HG03520 (cell line): ENCODE data around the gene ZIC1.

ENCODE experiments used
- ATAC-seq: cut with Tn5 transposase; IDR thresholded peaks from one replicate; pipeline ENCODE4 v1.9.1; 2021; ENCODE audit warnings: mild to moderate bottlenecking, moderate library complexity; ENCODE audit not compliant: unreplicated experiment

ZIC1 gene

DNA sequence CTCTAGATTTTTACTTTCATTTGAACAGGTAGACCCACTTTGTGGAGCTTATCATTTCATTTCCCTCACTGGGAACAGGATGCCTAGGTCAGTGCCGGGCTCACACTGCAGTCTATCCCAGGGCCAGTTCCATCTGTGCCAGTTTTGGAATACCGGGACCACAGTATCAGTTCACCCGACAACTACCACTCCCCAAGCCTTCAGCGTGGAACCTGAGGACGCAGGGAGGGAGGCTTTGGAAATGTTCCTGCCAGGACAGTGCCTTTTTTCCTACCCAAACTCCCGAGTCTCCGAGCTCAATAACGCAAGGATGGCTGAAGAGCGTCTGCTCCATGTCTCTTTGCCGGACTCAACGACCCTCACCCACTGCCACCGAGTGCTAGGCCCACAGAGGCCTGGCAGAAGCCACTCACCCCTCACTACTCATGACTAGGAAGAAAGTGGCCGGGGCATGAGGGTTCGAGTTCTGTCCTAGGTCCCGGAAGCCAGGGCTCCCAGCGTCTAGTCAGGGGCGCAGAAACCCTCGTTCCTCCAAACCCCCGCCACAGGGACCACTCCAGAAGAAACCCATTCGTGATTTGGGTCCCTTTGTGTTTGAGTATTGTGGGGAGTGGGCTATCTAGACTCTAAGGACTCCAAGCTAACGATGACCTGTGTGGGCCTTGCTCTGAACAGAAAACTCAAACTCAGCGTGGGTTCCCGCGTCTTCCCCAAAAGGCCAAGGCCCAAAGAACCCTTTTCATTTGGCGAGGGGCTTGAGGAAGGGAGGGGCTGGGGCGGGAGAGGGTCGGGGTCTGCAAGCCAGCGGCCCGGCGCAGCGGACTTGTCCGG, 11.4 kb downstream of the ZIC1 start:
- ATAC-seq = no peak

DNA sequence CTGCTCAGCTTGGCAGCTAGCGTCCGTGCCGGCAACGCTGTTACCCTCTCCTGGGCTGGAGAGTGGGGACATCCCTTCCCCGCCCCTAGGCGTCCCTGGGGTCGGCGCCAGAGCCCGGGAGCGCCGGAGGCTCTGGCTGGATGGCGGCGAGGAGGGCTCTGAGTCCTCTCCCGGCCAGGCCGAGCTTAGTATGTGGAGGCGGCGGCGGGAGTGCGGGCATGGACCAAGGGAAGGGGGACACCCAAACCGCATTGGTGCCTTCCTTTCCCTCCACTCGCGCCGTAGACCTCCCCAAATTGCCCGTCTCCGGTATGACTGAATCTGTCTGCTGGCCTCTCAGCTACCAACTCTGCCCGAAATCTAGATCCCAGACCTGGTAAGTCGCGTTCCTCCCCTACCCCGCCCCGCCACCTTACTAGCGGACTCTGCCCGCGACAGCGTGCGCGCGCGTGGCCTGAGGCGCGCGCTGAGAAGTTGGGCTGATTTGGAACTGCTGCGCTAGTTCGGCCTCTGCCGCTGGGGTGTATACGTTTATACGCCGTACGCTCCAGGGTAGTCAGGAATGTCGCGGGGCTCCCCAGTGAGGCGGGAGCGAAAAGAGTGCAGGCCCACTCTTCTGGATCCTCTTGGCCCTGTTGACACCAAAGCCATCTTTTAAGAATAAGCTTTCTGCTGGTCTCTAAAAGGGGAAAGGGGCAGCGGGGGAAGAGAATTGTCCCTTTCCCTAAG, 12.2 kb downstream of the ZIC1 start:
- no peak for ATAC-seq

DNA sequence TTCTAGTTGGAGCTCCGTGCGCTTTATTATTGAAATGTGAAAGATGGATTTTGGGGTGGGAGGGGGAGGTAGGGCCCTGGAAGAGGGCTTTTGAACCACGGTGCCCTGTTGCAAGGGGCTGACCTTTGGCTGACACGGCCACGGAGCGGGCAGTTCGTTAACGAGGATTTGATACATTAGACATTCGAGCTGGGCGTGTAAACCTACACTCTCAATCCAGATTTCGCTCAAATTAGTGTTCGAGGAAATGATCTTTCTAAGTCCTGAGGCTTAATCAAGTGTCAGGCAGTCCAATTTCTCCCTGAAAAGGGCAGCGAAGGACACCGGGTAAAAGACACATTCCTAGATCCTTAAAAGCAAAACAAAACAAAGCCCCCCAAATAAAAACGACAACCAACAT, 13.0 kb downstream of the ZIC1 start:
- no peak for ATAC-seq

DNA sequence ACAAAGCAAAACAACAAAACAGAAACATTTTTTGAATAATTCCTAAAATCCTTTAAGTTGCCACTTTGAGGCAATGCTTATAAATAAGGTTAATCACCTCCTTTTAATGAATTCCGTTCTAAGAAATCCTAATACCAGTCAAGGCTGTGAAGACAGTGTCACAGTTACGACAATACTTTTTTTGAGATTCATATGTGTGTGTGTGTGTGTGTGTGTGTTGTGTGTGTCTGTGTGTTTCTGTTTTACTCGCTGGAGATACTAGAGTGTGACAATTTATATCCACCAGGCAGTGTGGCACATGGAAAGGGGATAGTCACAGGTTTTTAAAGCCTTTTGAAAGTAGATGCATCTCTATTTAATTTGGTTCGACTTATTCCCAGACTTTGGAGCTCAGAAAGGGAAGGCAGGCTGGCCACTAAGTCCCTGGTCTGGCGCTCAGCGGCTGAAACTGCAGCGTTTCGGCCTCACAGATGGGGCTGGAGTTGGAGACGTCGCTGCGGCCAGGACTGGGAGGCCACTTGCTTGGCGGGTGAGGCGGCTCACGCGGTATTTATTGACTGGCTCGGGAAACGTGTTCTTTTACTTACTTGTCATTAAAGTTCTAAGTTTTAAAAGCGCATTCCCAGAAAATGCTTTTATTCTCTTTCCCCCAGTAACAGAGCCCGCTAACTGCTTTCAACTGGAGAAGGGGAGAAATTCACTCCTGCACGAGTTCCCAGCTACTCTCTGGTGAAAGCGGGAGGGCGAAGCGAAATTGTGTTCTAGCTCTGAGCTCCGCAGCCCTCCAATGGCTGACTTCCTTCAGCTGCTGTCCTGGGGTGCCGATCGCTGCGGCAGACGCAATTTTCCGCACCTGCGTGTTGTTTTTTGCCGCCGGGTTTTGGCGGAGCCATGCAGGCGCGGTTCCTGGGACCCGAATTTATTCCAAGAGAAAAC, 13.7 kb downstream of the ZIC1 start:
- ATAC-seq = no peak

DNA sequence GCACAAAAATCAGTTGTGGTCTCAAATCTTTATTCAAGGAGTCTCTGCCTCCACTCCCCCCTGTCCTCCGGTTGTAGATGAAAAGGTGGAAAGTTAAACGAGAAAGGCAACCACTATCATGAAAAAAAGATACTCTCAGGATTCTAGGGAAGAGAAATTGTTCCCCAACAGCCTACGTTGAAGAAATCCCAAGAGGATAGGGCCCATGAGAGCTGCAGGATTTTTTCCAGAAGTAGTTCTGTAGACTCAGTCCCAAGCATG, 14.3 kb downstream of the ZIC1 start:
- ATAC-seq = no peak

DNA sequence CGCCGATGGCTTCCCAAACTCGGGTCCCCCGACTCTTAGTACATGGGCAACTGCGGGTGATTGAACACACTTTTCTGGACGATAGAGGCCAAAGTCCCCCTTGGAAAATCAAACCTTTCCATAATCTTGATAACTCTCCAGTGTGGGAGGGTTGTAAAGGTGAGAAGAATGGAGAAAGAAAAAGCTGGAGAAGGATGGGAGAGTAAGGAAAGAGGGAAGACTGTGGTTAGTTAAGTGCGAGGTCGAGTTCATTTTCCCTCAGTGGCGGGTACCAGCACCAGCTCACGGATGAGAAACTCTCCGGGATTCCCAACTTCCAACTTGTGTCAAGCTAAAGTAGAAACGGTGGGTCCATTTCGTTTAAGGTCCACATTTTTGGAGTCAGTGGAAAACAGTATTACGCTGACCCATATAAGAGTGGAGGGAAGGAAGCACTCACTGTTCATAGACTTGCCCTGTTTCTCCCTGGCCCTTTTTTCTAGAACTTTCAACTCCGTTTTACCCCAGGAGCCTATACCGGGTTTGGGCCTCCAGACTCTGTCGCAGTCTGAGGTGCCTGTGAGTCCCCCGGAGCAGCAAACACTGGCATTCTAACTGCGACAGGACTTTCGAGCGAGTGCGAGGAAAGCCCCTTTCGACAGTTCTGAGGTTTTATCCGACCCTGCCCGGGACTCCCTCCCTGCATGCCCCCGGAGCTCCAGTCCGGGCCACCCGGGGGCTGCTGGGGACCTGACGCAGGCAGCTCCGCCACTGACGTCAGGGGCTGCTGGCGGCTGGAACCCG, 14.8 kb downstream of the ZIC1 start:
- no peak for ATAC-seq

DNA sequence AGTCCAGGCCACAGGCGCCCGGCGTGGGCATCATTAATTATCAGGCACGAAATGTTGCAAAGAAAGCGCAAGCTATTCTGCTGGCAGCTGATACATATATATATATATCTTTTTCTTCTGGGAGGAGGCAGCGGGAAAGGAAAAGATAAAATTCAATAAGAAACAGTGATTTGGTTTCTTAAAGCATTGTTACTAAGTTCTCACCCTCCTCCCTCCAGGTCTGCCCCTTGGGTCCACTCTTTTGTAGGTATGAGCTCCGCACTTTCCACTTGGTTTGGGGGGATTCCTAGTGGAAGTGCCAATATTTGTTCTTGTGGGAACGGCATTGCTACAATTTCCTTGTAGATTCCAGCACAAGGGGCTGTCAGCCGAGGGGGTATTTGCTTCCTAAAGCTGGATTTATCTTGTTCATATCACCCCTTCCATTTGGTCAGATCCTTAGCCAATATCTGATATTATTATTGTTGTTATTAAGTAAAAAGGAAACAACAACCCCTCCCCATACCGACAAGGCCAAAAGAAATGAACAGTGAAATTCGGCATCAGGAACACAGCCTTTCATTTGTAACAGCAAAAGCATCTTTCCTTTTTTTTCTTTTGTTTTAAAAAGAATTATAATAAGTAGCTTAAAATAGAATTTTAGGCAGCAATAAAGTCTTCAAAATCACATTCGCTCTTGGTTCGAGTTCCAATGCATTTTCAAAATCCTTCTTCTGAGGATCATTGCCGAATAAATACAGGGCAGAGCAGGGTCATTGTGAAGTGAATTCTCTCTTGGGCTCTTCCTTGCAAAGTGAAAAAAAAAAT, 15.6 kb downstream of the ZIC1 start:
- ATAC-seq = no peak

DNA sequence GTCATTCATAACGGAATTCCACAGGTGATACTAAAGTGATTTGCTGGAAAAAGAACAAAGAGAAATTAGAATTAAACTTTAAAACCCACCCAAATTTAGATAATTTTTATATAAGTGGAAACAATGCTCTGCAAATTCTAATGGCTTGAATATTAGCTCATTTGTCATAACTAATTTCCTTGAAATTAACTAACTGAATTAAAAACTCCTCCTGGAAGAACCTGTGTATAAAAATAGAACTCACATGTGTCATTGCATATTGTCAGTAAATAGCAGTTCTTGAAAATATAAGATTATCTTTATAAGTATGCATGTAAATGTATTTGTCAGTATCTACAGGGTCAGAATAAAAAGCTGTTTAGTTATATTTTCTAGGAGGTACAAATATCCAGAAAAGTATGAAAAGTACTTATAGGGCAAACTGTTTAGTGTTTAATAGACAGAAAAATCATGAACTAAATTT, 16.3 kb downstream of the ZIC1 start:
- ATAC-seq = no peak

DNA sequence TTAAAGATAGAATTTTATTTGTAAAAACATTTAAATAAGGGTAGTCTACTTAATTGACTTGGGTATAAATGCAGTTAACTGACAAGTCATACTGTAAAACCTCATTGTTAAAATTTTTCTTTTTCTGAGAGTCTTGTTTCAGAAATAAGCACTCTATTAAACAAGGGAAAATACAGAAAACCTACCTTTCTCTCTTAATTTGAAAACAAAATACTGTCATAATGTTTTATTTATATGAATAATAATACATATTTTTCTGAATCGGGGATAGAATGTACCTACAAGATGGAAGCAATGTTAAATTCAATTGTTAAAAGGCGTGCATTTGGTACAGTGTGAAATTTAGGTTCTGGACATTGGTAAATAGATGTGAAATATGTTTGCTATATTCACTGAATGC, 17.8 kb downstream of the ZIC1 start:
- no peak for ATAC-seq

DNA sequence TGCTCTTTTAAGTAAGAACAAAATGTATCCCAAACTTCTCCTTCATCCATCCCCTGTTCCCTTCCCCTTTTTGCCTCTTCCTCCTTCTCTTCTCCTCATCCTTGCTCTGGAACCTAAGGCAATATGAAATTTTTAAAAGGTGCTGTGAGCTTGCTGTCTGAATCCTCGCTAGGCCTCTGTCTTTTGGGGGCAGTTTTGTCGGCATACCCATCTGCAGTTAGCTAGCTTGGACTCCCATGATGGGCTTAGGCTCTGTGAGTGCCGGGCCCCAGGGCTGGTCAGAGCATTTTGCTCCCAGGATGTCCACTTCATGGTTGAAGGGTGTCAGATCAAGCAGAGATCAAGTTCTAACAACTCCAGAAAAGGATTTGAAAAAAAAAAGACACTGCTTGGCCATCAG, 18.6 kb downstream of the ZIC1 start:
- no peak for ATAC-seq

DNA sequence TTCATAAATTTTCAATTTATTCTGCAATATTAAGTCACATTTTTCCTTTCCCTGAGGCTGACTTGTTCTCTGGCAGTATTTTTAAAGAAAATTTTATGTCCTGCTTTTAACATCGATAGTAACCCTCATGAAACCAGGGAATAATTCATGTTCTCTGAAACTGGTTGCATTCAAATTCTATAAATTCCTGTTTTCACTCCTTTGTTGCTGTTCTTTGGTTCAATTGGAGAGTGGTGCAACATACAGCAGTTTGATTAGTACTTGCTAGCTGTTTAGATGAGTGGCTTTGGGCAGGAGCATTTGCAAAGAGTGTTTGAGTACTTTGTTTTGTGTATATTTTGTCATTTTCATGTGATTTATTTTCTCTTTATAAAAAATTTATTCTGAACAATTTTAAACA, 19.2 kb downstream of the ZIC1 start:
- no peak for ATAC-seq

DNA sequence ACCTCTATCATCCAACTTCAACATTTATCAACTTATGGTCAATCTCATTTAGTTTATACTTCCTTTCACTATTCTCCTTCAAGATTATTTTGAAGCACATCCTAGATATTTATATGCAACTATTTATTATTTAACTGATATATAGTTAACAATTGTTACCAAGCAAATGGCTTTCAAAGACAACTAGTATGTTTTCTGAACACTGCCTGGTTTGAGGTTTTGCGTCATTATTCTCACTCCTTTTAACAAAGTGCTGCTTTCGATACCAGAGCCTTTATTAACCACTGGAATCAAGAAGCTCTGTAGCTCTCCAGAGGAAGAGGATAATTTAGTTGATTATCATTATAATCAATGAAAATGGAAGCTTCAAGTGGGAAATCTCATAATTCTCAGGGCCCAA, 19.6 kb downstream of the ZIC1 start:
- no peak for ATAC-seq

DNA sequence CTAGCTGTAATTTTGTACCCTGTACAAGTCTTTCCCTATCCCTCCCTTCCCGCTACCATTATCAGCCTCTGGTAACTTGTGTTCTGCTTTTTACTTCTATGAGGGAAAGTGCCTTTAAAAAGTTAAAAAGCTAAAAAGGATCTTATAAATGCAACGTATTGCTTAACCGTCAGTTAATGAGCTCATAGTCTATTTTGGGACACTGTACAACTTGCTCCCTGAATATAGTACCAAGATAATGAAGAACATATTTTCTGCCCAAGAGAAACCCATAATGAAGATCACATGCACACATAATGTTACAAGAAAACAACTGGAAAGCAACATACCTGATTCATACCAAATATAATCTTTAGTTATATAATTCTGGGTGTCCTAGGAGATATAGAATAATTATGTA, 22.6 kb downstream of the ZIC1 start:
- no peak for ATAC-seq

DNA sequence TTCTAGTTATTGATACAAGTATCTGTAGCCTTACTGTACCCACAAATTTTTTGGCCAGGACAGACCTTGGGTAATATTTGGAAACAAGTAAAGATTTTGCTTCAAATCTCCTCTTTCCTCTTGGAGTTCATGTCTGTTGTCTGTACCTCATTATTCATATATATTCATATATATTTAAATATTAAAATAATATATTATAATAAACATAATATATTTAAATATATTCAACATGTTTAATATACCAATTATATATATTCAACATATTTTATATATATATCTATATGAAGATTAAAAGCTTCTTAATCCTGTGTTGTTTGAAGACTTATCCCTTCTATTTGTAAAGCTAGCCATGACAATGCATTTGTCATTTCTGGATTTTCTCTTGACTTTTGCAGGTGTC, 38.1 kb downstream of the ZIC1 start:
- ATAC-seq = no peak

DNA sequence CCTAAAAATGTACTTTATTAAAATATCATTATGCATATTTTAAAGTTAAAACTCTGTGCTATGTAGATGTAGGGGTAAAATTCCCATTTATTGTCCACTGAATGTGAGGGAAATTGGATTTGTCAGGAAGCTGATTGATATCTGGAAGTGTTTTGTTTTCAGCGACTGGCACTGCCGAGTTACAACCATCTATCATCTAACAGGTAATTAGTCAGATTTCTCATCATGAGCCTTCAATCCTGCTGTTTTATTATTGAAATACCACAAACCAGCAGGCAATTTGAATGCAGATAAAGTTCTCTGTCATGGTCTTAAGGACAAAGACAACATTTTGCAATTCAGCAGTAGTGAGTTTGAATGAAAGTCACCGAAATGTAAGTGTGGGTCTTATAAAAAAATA, 40.5 kb downstream of the ZIC1 start:
- ATAC-seq = no peak

DNA sequence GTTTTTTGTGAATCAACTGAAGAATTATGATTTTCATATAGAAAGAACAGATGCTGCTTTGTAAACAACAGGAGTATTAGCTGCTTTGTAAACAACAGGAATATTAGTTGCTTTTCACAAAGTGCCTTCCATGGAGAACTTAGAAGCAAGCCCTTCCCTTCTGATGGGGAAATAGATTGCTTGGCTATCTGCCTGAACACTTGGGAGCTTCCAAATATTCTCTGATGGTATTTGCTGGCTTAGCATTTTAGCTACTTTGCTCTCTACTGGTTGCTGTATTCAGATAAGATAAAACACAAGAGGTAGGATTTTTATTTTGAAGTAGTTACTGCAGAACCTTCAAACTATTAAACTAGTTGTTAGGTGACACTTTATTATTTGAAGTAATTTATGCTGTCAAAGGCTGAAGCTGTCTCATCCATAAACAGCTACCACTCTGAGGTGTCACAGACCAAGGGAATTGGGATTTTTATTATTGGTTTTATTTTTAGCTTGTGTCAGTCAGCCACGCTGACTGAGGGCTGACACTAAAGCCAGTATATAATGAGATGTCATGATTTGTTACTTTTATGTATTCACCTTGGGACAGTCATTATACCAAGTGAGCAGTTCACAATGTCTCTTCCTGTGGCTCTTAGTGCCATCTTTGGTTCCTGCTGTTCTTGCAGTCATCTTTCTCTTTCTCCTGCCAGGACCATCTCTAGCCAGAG, 50.0 kb downstream of the ZIC1 start:
- ATAC-seq = no peak

DNA sequence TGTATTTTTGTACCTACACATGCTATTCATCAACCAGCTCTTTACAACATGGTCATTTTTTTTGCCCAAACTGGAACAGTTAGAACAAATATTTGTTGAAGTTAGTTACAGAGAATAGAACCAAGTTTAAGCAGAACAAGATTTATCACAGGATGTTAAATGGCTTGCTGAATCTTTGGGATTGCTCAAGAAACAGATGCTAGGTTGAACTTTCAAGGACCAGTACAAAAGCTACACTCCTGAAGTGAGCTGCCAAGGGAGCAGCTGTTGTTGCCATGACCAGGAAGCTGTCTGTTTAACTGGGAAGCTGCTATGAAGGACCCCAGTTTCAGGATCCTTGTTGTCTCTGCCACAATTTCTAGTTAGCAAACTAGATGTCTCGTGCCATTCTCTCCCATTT, 53.7 kb downstream of the ZIC1 start:
- no peak for ATAC-seq
